NCI-H187 treated with DMSO at 0.1 percent for 48 hours (cell line): ENCODE data around the gene FKRP.

Experiments
- DNase-seq: peaks from one replicate; lab custom pipeline; 2025; lab: John Stamatoyannopoulos, UW

Gene FKRP

DNA sequence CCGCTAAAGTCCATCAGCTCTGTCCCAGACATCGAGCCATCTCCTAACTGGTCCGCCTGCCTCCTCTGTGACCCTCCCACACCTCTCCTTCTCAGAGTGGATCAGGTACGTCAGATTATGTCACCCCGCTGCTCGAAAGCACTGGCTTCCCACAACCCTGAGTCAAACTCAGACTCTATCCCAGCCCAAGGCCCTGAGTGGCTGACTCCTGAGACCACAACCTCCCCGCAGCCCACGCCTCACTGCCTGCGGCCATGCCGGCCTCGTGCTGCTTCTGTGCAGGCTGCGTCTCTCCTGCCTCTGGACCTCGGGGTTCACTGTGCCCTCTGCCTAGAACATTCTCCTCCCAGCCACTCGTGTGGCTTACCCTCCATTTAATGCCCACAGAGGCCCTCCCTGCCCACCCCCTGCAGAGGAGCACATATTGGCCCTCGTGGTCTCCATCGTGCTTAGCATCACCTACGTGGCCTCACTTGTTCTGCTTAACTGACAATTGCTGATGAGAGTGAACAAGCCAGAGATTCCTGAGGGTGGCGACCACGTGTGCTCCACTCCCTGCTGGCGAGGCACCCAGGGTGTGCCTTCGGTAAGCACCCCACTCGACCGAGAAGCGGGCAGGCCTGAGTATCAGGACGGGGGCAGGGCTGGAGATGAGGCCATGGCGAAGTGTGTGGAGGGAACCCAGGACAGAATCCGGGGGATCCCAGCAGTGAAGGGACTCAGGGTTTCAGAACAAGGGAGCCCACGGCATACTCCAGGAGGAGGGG lies 13.5 kb upstream of the FKRP start:
- no peak for DNase-seq

- DNase-seq, result no peak
Measured at GRCh38 chr19:46732966-46733689, 12.7 kb upstream of the FKRP start.

DNA sequence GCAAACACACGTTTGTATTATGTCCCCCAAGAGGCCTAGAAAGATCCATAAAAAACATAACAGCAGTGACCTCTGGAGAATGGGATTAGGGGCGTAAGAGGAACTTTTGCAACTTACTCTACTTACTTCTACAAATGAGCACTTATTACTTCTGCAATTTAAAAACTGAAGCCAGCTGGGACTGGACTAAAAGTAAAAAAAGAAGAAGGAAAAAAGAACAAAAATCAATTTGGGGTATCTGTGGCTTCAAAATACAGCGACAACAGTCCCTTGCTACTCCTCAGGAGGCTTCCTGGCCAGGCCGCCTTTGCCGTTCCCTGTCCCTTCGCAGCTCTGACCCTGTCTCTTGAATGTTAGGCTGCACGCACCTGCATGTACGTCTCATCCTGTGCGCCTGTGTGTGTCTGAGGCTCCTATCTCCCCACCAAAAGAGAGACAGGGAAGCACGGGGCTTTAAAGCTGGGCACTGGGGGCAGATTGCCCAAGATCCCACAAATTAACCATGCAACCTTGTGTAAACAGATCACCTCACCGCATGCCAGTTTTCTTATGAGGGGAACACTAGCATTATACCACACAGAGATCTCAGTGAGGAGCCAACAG lies 12.1 kb upstream of the FKRP start:
- no peak for DNase-seq

DNA sequence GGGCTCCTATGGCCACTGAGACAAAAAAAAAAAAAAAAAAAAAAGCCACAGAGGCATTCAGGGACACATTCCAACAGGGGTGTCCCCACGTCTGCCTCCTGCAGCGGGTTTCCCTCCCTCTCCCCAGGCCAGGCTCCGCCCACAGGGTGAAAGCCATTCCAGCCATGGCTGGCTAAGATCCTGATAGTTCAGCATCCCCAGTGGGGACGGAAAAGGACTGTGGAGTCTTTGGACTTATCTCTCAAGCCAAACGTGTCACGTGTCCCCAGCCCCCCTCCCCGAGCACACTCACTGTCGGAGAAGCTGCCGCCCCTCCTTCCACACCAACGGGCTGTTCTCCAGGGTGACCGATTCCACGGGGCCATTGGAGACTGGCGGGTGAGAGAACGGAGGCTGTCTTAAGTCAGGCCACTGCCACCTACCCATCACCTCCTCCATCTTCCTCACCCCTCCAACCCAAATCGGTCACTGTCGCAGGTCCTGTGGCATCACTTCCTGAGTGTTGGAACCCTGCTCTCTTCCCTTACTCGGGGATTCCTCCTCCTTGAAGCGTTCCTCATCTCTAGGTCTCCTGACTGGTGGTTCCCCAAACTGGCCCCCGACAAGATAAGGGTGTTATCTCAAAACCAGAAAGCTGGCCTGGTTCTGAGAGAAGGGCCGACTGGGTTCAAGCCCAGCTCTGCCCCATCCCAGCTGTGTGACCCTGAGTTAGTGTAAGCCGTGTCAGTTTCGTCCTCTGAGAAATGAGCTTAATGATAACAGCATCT lies 9.1 kb upstream of the FKRP start:
- no peak for DNase-seq

GRCh38 chr19:46737298-46737654 lies 8.6 kb upstream of the FKRP start:
- no peak for DNase-seq

DNA sequence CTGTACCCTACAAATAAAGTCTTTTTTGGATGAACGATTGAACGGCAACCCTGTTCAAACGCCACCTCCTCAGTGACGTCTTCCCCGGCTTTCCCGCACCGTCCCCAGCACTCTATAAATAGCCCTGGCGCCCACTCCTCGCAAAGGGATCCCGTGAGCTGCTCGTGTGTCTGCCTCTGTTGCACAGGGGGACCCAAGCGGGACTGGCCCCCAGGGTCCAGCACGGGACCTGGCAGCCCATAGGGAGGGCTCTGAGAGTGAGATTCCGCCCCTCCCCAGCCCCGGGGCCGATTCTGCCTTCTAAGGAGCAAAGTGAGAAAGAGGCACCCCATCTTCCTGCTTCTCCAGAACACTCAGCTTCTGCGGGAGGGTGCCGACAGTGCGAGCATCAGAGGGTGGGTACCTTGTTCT lies 8.1 kb upstream of the FKRP start:
- DNase-seq, result no peak

DNA sequence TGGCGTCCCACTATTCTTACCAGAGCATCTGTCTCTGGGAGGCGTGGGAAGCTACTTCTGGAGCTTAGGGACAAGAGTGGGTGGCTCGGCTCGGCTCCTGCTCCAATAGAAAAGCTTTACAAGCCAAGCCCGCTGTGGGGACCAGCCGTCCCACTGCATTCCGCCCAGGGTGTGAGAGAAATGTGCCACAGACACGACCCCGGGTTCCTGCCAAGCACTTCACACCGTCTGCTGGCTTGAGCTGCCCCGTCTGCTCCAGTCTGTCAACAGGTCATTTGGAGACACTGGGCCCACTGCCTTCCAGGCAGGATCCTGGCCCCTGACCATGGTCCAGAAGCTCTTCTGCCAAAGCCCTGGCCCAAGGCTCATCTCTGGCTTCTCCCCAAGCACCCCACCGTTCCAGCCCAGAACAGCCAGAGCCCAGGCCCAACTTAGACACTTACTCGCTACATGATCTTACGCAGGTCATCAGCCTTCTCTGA lies 6.5 kb upstream of the FKRP start:
- no peak for DNase-seq

DNA sequence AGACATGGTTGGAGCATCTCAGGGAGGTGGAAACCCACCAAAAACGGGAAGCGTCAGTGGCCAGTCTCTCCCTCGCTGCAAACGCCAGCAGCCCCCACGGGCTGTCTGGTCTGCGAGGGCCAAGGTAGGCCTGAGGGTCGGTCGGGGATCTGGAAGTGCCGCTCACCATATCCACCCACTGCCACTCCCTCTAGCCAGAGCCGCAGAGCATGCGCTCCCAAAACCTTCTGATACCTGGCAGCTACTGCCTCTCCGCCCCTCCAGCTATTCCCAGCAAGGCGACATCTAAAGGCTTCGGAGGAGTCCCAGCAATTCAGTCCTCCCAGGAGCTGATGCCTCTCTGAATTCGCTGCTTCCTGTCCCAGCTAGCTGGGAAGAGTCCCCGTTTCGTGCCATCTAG lies 4.4 kb upstream of the FKRP start:
- DNase-seq, result no peak

DNA sequence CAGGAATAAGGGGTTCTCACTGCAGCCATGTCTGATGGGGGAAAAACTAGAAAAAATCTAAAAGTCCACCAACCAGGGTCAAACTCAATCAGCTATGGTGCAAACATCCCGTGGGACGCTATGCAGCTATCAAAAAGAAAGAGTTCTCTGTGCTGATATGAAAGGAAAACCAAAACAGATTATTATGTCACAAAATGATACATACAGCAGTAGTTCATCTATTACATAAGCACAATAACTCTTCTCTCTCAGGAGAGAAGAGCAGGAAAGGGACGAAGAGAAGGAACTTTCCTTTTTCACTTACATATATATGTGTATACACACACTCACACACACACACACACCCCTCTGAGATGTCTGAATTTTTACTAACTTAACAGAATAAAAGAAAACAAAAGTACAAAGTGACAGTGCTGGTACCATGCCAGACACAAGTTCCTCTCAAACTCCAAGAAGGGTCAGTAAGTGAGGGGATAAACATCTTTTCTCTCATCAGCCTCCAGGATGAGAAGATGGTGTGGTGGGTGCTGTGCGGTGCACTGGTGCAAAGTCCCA lies 2.9 kb upstream of the FKRP start:
- DNase-seq, result no peak

DNA sequence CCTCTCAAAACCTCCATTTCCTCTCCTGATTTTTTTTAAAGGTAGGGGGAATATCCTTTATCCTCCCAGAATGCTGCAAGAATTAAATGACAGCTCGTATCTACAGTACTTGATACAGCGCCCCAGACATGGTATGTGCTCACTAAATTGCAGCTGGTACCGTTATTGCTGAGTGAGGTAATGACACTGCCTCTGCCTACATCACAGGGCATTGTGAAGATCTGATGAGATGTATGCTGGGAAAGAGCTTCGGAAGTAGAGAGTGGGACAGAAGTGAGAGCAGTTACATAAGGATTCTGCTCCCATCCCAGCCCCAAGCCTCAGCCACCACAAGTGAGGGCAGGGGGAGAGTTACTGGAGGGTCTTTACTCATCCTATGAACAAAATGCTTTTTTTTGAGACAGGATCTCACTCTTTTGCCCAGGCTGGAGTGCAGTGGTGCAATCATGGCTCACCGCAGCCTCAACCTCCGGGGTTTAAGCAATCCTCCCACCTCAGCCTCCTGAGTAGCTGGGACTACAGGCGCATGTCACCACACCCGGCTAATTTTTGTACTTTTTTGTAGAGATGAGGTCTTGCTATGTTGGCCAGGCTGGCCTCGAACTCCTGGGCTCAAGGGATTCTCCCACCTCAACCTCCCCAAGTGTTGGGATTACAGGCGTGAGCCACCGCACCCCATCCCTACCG lies 1.7 kb upstream of the FKRP start:
- DNase-seq, result no peak

GRCh38 chr19:46745030-46745429 lies 827 bp upstream of the FKRP start:
- no peak for DNase-seq

GRCh38 chr19:46746281-46747057 lies 612 bp downstream of the FKRP start, which contains the start of gene STRN4:
Gene STRN4 (minus strand): TSS chr19:46746450. CDS start chr19:46746430, 20 bp downstream.
- no peak for DNase-seq

- no peak for DNase-seq
Measured at GRCh38 chr19:46748325-46749109, 2.7 kb downstream of the FKRP start.

DNA sequence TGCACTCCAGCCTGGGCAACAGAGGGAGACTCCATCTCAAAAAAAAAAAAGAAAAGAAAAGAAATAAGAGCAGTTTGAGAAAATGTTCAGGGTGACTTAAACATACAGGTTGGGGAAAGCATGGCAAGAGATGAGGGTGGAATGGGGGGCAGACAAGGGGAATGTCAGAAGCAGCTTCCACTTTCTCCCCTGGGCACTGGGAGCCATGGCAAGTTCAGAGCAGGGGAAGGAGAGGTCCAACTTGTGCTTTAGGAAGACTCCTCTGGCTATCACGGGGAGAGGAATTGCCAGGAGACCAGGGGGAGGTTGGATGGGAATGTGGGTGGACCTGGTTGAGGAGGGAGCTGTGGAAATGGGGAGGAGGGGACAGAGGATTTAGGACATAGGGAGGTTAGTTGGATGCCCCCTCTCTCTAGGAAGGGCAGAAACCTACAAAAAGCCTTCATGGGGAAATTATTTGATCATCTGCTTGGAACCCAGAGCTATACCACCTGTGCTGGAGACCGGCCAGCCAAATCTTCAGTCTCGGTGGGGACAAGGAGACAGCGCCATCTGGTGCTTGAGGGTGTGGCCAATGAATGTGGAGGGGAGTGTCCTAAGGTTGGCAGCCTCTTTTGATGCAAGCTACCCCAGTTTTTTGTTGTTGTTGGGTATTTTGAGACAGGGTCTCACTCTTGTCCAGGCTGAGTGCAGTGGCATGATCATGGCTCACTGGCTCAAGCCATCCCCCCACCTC lies 7.7 kb downstream of the FKRP start:
- no peak for DNase-seq

DNA sequence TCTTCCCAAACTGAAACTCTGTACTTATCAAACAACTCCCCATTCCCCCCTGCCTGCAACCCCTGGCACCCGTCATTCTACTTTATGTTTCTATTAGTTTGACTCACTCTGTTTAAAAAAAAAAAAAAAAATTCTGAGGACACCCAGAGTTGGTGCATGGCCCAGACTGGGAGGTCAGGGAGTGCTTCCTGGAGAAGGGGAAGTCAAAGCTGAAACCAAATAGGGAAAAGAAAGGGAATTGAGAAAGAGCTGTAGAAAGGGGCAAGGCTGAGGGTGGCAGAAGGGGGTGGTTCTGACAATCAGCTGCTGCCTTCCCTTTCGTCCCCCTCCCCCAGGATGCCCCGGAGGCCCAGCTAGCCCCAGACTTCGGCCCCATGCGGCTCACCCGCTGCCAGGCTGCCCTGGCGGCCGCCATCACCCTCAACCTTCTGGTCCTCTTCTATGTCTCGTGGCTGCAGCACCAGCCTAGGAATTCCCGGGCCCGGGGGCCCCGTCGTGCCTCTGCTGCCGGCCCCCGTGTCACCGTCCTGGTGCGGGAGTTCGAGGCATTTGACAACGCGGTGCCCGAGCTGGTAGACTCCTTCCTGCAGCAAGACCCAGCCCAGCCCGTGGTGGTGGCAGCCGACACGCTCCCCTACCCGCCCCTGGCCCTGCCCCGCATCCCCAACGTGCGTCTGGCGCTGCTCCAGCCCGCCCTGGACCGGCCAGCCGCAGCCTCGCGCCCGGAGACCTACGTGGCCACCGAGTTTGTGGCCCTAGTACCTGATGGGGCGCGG lies 9.4 kb downstream of the FKRP start:
- DNase-seq, result no peak

DNA sequence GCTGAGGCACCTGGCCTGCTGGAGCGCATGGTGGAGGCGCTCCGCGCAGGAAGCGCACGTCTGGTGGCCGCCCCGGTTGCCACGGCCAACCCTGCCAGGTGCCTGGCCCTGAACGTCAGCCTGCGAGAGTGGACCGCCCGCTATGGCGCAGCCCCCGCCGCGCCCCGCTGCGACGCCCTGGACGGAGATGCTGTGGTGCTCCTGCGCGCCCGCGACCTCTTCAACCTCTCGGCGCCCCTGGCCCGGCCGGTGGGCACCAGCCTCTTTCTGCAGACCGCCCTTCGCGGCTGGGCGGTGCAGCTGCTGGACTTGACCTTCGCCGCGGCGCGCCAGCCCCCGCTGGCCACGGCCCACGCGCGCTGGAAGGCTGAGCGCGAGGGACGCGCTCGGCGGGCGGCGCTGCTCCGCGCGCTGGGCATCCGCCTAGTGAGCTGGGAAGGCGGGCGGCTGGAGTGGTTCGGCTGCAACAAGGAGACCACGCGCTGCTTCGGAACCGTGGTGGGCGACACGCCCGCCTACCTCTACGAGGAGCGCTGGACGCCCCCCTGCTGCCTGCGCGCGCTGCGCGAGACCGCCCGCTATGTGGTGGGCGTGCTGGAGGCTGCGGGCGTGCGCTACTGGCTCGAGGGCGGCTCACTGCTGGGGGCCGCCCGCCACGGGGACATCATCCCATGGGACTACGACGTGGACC lies 10.1 kb downstream of the FKRP start:
- no peak for DNase-seq

- no peak for DNase-seq
Measured at GRCh38 chr19:46756544-46756888, 10.7 kb downstream of the FKRP start.

DNA sequence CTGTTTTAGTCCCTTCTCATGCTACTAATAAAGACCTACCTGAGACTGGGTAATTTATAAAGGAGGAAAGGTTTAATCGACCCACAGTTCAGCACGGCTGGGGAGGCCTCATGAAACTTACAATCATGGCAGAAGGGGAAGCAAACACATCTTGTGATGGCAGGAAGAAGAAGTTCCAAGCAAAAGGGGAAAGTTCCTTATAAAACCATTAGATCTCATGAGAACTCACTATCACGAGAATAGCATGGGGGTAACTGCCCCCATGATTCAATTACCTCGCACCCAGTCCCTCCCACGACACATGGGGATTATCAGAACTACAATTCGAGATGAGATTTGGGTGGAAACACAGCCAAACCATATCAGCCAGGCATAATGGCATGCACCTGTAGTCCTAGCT lies 13.3 kb downstream of the FKRP start:
- no peak for DNase-seq
